NCI-H524 (cell line): ENCODE data around the gene UBE4B.
A peak's percentile ranks its signal among the peaks of the same experiment; 100 is the strongest.

Source experiments
- DNase-seq, 2 experiments: peaks; one replicate each; lab custom pipeline; 2025; lab: John Stamatoyannopoulos, UW

UBE4B gene

GRCh38 chr1:10117132-10117531 is 84.4 kb downstream of the UBE4B start:
- no peak for DNase-seq

GRCh38 chr1:10117865-10118264 is 85.1 kb downstream of the UBE4B start:
- no peak for DNase-seq

GRCh38 chr1:10121688-10122087 is 88.9 kb downstream of the UBE4B start:
- no peak for DNase-seq

DNA sequence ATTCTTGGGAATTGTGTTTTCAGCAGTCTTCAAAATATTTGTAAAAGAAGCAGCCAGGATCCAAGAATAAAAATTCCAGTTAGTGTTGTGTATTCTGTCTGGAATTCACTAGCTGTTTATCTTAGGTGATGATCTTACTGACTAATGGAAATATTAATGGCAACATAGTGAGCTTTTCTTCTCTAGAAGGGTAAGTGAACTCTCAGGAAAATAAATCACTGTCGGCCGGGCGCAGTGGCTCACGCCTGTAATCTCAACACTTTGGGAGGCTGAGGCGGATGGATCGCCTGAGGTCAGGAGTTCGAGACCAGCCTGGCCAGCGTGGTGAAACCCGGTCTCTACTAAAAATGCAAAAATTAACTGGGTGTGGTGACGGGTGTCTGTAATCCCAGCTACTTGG is 90.2 kb downstream of the UBE4B start:
- no peak for DNase-seq

DNA sequence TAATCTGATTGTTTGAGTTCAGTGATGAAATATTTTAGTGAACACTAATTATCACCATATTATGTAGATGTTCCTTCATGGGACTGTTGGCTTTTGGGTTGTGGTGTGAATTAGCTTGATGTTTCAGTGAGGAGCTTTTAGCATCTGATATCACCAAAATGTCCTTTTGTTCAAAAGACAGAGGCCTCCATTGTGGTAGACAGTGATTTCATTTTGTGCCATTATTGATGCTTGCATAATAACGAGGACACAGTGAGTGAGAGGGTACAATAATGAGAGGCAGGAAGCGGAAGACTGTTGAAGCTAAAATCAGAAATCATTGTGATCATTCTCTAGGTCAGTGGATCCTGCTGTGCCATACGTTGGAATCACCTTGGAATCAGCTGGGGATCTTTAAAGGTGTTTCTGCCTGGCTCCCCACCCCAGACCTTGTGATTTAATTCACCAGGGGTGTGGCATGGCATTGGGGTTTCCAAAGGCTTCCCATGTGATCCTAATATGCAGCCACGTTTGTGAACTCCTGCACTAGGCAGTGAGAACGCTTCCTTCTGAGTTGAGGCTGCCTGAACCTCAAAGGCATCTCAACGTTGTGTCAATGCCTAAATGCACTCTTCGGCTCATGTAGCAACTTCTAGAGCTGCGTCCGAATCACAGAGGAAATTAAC is 95.5 kb downstream of the UBE4B start:
- DNase-seq = no peak

DNA sequence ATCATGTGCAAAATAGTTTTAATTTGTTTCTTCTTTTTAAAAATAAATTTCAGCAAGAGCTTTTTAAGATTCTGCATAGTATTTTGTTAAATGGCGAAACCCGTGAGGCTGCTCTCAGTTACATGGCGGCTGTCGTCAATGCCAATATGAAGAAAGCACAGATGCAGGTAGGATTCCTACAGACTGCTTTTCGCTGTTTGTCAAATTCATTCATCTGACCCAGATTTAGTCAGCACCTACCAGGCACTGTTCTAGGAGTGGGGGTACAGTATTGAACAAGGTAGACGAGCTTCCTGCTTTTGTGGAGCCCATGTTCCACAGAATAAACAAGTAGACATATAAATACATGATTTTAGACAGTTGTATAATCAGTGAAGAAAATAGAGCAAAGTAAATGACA is 99.6 kb downstream of the UBE4B start:
- DNase-seq = no peak

GRCh38 chr1:10132852-10133251 is 100.1 kb downstream of the UBE4B start:
- DNase-seq = no peak

DNA sequence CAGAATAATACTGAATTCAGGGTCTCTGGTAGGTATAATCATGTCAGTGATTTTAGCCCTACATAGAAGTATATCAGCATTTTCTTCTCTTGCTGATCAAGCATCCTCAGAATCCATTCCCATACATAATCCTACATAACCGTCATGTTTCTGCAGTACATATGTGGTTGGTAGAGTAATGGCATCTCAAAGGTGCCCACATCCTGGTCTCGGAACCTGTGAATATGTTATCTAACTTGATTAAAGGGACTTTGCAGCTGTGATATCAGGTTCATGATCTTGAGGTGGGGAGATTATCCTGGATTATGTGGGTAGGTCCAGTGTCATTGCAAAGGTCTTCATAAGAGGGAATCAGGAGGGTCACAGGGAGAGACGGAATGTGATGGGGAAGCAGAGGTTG is 108.2 kb downstream of the UBE4B start:
- no peak for DNase-seq

DNA sequence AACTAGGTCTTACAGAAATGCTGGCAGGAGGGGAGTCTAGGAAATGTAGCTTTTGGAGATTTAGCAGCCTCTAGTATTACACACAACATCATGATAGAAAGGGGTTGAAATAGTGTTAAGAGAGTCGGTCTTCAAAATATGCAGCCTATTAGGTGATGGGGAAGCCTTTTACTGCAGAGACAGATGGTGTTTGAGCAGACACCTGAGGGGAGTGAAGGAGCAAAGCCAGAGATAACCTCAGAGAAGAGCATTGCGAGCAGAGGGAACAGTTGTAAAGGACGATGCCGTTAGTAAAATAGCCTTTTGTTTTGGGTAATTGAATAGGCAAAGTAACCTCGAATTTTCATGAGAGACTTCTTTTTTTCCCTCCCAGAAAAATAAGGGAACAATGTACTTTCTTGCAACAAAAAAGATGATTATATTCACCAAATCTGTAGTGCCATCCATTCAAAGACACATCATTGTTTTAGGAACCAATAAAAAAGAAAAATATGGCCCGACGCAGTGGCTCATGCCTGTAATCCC is 111.3 kb downstream of the UBE4B start:
- no peak for DNase-seq

- DNase-seq = no peak
These were observed 113.6 kb downstream of the UBE4B start for GRCh38 chr1:10146391-10146790.

DNA sequence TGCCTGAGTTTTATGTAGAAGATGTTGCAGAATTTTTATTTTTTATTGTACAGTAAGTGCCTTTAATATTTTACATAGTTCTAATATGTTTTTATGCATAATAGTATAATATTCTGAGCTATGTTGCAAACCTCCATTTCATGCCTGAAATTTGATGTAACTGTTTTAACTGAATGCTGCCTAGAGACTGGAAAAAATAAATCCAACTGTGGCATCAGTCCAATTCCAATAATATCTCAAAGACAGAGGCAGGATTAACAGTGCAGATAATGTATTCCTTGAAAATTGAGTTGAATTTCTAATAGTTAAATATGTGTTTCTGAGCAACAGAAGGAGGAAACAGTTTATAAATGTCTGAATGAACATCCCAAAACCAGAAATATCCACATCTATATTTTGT is 116.5 kb downstream of the UBE4B start:
- no peak for DNase-seq

DNA sequence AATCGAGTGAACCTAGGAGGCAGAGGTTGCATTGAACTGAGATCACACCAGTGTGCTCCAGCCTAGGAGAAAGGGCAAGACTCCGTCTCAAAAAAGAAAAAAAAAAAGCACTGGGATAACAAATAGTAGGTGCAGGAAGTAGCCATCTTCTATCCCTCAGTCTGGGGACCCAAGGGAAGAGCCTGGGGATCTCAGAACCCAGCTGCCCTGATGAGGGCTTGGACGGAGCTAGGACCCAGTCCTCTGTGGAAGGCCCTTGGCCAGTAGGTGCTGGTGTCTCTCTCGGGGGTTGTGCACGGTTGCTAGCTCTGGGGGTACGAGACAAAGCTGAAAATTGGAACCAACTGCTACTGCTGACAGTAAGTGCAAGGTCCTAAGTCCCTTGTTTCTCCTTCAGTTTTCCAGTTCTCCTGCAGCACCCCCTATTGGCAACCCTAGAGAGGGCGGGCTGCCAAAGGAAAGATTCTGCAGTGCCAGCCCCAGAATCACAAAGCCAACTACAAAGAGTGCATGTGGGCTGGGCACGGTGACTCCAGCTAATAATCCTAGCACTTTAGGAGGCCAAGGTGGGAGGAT is 120.0 kb downstream of the UBE4B start:
- DNase-seq = peak; percentile 12 to 38

GRCh38 chr1:10155087-10155712 is 122.4 kb downstream of the UBE4B start:
- peak; percentile 49 to 67 for DNase-seq

- no peak for DNase-seq
These were observed 127.4 kb downstream of the UBE4B start for GRCh38 chr1:10160173-10160572.

- DNase-seq = peak; percentile 13 to 65
These were observed 128.2 kb downstream of the UBE4B start for GRCh38 chr1:10160907-10161490.

DNA sequence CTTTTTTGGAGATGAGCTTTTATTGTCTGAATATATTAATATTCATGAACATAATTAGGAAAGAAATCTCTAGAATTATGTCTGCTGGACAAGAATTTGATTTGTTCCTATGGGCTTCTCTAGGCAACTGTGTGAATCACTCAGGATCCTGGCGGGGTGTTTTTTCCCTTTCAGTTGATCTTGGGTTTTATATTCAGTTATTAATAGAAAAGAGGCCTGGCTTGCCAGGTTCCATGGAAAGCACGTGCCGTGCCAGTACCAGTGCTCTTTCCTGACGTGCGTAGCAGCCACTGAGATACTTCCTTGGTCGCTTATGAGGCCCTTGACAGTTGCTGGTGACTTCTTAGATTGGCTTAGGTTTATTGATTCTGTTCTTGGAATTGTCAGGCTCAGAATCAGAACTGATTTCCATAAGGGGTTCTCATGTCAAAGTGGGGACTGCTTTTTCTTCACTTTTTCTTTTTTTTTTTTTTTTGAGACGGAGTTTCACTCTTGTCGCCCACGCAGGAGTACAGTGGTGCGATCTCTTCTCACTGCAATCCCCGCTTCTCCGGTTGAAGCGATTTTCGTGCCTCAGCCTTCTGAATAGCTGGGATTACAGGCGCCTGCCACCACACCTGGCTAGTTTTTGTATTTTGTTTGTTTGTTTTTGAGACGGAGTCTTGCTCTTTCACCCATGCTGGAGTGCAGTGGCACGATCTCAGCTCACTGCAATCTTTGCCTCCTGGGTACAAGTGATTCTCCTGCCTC is 129.0 kb downstream of the UBE4B start:
- no peak for DNase-seq

DNA sequence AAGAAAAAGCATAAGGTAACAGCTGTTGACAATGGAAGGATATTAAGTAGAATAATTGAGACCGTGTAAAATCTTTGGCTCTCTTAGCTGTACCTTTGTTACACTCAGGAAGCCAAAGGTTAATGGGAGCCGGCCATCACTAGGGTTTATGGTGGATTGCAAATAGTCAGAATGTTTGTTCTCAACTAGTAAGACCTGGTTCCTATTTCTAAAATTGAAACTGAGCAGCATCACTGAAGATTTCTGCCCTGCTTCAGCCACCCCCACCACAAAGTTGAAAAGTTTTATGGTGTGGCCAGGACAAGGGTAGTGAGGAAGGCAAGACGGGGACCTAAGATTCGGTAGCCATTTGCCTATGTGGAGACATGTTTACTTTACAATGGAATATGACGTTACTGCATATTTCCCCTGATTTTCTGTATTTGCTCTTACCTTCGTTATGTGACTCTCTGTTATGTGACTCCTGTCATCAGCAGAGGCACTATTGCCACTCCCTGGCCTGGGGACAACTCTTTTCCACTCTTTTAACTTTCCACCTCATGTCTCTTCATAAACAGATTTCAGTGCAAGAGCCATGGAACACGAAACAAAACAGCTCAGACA is 136.3 kb downstream of the UBE4B start:
- no peak for DNase-seq

- DNase-seq = no peak
These were observed 137.4 kb downstream of the UBE4B start for GRCh38 chr1:10170239-10170574.

GRCh38 chr1:10171105-10171767 is 138.5 kb downstream of the UBE4B start:
- no peak for DNase-seq

DNA sequence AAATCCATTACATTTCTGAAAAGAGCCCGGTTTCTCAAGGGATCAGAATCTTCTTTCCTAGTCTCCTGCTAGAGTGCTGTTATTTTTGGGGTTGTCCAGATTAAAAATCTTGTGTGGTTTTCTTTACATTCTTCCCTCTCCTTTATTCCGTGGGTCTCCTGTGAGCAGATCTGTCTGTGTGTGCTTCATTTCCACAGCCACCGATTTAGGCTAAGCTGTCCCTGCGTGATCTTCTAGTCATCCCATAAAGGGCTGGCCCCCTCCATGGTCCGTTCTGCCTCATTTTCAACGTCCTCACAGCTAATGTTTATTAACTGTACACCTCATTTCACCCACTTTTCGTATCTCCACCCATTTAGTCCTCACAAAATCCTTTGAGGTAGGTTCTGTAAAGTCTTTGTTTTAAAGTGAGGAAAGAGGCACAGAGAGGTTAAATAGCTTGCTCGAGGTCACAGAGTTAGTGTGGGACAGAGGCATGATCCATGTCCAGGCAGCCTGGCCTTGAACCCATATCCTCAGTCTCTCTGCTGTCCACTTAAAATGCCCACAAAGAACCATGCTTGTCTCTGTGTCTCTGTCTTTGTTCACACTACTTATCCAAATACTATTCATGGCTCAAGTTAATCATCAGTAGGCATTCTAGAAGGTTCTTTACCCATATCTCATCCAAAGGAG is 139.4 kb downstream of the UBE4B start:
- DNase-seq = no peak

DNA sequence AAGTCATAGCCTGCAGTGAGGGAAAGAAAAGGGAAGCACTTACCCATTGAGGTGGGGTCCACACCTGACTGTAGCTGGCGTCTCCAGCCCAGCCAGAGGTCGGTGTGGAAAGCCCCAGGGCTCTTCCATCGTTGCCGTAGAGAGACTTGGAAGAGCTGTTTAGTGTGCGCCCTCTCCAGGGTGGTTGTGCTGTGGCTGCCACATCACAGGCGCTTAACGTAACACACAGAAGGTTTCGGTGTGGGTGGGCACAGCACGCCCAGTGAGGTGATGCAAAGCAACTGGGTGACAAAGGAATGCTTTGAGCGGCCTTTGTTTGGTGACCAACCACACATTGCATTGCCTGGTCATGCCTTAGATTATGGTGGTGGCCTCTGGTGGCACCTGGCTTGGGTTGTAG is 140.8 kb downstream of the UBE4B start:
- no peak for DNase-seq
